GM23338 (cell line): ENCODE data around the gene TBC1D19.

ENCODE experiments used
- CREB1 ChIP-seq: fragments of 250-450 bp; sonication (Bioruptor Pico); IDR thresholded peaks from 2 replicates; pipeline ENCODE4 v1.5.0; 2020; ENCODE audit warnings: low read depth, mild to moderate bottlenecking, moderate library complexity
- CTCF ChIP-seq, 2 experiments: fragments of 200-600 bp in 1 of 2; sonication (generic) in 1 of 2; conservative IDR thresholded peaks; 2 replicates each; pipeline versions ENCODE4 v1.5.1 to v1.6.1; 2016 to 2017; ENCODE audit warnings: antibody characterized with exemption in 2 of 2, low read depth in 2 of 2, mild to moderate bottlenecking in 2 of 2, moderate library complexity in 1 of 2
- ETS1 ChIP-seq: IDR thresholded peaks from 2 replicates; pipeline ENCODE4 v1.6.1; 2016; ENCODE audit warnings: antibody characterized with exemption
- EZH2 ChIP-seq: fragments of 200-600 bp; sonication (generic); IDR thresholded peaks from one replicate; pipeline ENCODE4 v1.8.0; 2017; ENCODE audit warnings: antibody characterized with exemption, mild to moderate bottlenecking, low read depth; ENCODE audit not compliant: unreplicated experiment
- EZH2phosphoT487 ChIP-seq: fragments of 200-600 bp; sonication (generic); IDR thresholded peaks from one replicate; pipeline ENCODE4 v1.8.1; 2018; ENCODE audit warnings: antibody characterized with exemption; ENCODE audit not compliant: unreplicated experiment
- JUNB ChIP-seq: IDR thresholded peaks from one replicate; pipeline ENCODE4 v1.6.1; 2016; ENCODE audit warnings: antibody characterized with exemption; ENCODE audit not compliant: unreplicated experiment
- NANOG ChIP-seq: IDR thresholded peaks from 2 replicates; pipeline ENCODE4 v1.6.1; 2016; ENCODE audit warnings: antibody characterized with exemption, borderline replicate concordance
- POLR2AphosphoS5 ChIP-seq: IDR thresholded peaks from 2 replicates; pipeline ENCODE4 v1.6.1; 2016; ENCODE audit warnings: antibody characterized with exemption, low read depth
- REST ChIP-seq: IDR thresholded peaks from one replicate; pipeline ENCODE4 v1.6.1; 2018; ENCODE audit warnings: antibody characterized with exemption; ENCODE audit not compliant: unreplicated experiment
- ZNF462 ChIP-seq: fragments of 250-450 bp; sonication (Bioruptor Pico); IDR thresholded peaks from 2 replicates; pipeline ENCODE4 v1.5.0; 2020; ENCODE audit warnings: mild to moderate bottlenecking, moderate library complexity

GRCh38 chr4:26609391-26609790 is 25.5 kb downstream of the TBC1D19 start:
- TF ChIP-seq ETS1 (no peak), CTCF (conservative IDR thresholded peaks at IDR 0.05; ENCODE audit: low read depth in 2 of 2) (no peak), REST (no peak), EZH2 (no peak), POLR2AphosphoS5 (no peak), EZH2phosphoT487 (no peak), CREB1 (CRISPR knock-in tag) (no peak), NANOG (no peak), ZNF462 (no peak), JUNB (no peak)
